SIG-M5 (cell line): ENCODE data around the gene STX8.

Experiments used
- DNase-seq: peaks from one replicate; lab custom pipeline; 2025; lab: John Stamatoyannopoulos, UW

STX8 gene

DNA sequence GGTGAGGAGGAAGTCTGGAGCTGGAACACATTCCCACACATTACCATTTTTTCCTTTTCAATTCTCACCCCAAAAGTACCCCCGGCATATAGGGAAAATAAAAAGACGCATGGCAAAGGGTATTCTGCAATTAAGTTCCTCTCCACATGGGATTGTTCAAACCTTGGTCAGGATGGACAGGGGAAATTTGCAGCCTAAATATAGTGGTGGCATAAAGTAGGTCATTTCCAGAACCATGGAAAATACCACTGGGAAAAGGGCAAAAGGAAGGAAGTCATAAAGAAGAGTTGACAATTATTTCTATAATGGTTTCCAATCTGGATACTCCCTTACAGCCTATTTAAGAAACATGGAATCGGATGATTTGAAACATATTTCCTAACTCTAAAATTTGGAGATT is 135.8 kb downstream of the STX8 start:
- no peak for DNase-seq

DNA sequence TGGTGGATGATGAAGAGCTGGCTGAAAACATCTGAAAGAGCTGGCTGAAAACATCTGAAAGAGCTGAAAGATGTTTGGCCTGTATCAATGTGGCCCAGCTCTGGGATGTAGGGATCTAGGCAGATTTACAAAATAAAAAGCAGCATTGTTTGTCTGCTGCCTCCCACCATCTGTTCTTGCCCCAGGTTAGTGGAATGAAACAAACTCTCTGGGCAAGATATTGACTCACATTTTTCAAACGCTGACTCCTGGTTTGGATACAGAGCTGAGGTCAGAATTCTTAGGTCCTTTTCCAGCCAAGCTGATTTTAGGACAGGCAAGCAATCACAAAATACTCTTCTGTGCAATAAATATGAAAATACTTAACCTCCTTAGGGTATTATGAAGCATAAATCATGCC is 139.0 kb downstream of the STX8 start:
- no peak for DNase-seq

DNA sequence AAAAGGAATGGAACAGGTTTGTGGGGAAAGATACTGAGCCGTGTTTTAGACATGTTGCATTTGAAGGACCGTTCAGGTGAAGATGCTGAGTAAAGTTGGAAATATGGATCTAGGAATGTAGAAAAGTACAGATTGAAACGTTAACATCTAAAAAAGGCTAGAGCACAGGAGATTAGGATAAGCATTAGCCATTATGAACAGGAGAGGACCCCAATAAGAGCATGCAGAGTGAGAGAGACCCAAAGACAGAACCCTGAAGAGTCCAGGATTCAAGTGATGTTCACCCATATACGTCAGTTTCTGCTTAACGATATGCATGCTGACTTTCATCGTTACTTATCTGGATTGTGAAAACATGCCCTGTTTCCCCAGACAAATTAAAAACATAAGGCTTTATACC is 140.5 kb downstream of the STX8 start:
- no peak for DNase-seq

DNA sequence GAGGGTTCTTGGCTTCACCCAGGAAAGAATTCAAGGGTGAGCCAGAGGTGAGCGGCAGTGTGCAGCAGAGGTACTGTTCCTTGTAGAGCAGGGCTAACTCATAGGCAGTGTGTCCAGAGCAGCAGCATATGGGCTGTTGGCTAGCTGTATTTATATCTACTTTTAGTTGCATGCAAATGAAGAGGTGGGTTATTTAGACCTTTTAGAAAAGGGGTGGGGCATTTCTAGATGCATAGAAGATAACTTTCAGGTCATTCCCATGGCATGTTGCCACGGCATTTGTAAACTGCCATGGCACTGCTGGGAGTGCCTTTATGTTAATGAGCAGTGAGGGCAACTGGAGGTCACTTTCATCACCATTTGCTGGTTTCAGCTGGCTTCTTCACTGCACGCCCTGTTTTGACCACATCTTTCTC is 141.0 kb downstream of the STX8 start:
- no peak for DNase-seq

DNA sequence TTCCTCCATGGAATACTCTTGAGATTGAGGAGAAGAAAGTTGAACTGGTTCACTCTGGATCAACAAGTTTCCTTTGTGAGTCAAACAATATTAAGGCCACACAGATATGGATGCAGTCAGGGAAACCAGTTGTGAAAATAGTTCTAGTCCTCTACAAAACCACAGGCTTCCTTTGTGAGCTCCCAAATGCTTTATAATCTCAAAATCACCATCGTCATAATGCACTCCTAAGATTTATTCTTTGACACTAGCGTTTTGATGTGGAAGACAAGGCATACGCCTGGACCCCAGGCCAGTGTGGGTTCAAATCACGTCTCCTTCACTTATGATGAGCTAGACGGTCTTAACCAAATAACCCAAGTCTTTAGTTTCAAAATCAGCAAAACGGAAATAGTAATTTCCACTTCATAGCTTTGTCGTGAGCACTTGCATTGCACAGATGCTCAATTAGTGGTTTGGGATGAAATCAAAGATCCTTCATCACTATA is 142.6 kb downstream of the STX8 start:
- DNase-seq: no peak

DNA sequence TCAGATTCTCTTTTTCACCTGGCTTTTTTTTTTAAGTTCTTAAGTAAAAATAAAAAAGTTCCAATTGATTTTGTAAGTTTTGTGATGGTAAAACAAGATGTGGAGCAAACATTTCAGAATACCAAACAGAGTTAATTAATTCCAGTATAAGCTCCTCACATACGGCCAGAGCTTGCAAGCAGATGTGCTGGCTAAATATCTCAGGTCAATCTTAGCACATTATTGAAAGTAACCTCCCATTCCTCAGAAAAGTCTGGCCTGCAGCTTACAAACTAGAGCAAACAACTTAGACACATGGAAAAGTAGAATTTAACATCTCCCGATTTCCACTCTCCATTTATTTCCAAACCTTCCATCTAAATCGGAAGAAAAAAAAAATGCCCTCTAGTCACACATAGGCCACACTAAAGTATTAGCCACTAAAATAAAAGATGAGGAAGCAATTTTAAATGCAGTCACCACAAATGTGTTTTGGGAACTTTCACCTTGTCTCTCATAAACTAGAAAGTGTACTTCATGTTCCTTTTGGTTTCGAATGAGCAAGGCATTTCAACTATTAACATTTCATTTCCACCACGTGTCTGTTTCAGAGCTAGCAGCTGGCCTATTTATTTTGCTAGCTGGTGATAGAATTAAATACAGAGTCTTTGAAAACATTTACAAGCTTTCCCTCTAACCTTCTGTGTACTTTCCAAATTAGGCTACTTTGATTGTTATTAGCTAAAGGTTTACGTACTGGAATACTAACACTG is 143.3 kb downstream of the STX8 start:
- no peak for DNase-seq

DNA sequence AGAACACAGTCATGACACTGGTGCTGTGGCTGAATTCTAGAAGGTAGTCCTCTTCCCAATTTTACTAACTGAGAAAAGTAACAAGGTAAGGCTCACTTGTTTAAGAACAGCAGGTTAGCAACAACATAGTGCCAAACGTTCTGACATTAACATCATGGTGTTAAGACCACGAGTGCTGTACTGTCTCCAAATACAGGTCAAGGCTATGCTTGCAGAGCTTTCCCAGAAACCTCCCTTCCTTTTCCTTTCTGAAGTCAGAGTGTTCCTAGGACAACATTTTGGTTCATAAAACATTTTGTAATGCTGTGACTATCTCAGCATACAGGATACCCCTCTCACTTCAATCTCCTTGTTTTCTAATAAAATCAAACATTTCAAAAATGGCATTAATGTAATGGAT is 144.0 kb downstream of the STX8 start:
- no peak for DNase-seq

DNA sequence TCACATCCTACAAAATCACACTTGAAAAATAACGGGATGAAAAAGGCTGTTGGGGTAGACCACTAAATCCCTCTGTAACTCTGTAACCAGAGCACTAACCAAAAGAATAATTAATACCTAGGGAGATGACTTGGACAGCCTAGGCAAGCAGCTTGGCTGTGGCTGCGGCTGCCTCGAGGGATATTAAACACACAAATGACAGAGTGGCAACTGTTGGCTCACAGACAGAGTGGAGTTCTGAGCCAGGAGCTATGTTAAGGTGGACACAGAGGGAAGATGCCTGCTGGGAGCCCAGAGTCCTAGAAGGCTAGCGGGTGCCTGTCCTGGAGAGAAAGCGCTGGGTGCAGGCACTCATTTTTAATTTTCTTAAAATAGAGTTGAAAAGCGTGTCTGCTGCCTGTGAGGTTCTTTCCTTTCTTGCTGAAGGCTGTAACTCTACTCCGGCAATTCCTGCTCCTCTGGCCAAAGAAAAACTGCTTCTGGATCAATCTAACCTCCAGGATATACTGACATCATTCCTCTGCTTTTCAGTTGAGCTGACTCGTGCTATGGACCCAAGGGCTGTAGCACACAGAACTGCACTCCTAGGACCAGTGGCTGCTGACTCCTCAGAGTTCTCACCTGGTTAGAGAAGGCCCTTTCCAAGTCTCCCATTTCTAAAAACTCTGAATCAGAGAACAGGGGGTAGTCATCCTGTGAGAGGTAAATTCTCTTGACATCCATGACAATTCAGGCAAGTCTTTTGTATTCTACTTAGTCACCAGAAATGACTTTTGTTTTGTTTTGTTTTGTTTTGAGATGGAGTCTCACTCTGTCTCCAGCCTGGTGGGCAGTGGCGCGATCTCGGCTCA is 147.9 kb downstream of the STX8 start:
- DNase-seq: no peak

DNA sequence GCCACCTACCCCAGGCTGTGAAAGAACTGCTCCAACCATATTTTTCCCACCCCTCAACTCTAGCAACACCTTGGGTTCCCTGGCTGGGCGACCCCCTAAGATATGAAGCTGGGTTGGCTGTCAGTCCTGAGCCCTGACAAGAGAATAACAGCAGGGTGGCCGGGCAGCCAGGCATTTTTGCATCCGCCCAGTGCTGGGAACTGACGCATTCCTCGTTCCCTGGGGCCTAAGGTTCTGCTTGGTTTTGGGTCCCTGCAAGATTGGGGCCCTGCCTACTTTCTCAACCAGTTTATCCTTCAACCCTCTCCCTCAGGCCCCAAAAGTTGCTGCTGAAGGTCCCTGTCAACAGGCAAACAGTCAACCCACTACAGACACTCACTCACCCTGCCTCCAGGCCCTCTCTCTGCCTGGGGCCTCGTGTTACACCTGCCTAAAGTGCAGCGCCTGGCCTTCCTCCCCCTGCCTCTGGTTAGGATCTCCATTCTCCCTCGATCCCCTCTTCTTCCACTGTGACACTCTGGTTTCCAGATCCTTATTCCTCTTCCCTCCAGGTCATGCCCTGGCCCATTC is 151.5 kb downstream of the STX8 start:
- no peak for DNase-seq

DNA sequence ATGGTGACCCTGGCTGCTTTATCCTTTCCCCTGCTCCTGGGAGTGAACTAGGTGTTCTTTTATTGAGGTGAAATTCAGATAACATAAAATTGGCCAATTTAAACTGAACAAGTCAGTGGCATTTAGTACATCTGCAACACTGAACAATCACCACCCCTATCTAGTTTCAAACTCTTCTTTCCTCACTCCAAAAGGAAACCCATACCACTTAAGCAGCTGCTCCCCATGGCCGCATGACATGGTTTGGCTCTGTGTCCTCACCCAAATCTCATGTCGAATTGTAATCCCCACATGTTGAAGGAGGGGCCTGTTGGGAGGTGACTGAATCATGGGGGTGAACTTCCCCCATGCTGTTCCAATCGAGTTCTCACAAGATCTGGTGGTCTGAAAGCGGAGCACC is 154.1 kb downstream of the STX8 start:
- no peak for DNase-seq

DNA sequence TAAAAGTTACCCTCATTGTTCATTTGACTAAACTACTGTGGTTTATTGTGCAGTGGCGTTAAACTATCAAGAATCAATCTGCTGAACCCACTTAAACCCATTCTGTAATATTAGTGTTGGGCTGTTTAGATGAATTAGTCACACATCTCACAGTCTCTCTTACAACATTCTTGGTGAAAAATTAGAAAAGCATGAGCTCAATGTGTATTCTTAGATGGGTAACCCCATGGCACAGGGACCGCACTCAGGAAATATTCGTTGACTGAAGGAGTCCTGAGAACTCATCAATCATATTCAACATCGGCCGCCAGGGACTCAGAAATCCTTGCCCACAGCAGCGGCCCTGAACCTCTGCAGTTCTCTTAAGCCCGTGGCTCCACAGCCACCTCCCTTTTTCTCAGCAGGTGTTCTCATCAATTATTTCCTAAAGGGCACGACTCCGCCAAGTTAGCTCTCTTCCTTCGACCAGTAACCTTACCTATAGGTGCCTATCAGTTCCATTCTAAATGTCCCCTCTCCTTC is 155.6 kb downstream of the STX8 start:
- no peak for DNase-seq

DNA sequence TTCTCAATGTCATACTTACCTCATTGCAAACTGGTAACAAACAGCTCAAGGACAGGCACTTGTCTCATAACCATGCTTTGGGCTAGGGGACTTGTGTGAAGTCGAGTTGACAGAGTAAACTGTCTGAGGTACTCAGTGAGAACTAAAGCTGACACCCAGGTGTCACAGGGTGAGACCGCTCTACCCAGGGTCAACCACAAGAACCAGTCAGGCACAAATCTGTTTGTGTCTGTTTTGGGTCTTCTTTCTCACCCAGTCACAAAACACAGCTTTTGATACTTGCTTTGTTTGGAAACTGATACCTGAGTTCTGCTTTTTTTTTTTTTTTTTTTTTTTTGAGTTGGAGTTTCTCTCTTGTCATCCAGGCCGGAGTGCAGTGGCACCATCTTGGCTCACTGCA is 161.1 kb downstream of the STX8 start:
- DNase-seq: no peak

DNA sequence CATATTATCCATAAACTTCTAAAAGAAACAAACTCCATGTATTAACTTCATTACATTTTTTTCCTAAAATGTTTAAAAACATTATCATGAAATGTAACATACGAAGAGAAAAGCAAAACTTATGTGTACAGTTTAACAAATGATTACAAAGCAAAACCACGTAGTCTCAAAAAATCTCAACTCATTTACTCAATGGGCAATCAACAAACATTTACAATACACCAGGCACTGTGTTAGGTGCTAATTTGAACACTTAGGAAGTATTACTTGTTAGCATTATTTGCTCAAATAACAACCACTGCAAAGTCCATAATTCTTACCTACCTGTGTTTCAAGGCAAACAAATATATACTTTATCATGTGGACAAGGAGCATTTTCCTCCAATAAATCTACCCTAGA is 164.9 kb downstream of the STX8 start:
- no peak for DNase-seq

DNA sequence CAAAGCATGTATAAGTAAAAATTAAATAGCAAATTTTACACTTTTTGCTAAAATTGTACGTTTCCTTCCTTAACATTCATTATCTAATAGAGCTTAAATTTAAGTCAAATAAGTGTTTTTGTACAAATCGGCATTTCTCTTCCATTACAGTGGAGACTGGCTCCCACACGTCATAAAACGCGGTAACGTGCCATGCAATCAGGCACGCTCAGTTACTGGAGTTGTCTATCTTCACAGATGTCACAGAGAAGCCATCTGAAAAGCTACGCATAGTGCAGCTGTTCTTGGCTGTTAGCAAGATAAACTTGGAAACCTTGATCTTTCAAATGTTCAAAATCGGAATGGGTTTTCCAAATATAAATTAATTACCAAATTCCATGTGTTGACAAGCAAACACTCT is 165.3 kb downstream of the STX8 start:
- DNase-seq: no peak

DNA sequence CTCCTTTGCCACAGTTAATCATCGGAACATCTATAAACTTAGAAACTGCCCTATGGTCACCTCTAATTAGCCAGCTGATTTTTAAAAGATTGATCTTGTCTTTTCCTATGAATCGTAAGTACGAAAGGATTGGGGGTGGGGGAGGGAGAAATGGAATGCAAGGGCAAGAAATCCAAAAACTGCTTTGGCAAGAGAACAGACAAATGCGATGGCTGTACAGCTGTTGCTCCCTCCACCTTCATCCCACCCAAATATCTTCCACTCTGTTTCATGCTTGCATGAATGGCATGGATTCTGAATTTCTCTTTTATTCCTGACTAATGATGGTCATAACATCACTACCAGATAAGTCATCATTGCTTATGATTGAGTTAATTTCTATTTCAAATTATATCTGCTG is 165.7 kb downstream of the STX8 start:
- DNase-seq: no peak

DNA sequence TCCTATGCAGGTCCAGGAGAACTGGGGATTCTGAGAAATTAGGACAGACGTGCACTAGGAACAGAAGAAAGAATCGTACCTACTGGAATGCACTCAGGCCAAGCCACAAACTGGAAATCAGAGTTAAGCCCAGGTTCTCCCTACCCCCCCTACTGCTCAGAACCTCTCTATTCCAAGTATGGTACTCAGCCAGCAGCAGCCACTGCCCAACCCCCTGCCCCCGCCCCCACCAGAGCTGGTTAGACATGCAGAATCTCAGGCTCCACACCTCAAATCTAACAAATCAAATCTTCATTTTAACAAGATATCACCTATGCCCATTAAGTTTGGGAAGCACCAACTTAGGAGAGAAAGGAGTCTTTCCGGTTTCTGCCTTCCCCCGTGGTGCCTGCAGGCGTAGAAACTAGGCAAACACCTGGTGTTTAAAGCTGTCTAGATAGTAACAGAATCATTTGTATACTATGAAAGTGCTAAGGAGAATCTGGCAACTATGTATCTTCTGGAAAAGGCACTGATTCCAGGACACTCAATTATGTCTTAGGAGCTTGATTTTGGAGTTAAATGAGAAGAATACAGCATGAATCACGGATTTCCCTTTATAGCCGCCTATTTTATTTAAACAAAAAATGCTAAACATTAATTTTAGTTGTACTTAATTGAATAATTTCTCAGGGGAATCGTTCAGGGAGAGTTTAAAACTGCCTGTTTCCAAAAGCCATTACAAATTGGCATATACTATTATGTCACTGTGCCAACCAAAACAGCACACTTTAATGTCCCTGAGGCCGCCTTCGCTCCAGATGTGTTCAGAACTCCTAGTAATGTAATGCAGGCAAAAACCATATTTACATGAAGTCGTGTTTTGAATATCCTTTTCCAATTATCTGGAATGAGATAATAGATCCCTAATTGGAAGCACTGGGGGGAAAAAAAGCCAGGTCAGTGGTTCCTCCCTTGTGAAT is 166.5 kb downstream of the STX8 start:
- no peak for DNase-seq

DNA sequence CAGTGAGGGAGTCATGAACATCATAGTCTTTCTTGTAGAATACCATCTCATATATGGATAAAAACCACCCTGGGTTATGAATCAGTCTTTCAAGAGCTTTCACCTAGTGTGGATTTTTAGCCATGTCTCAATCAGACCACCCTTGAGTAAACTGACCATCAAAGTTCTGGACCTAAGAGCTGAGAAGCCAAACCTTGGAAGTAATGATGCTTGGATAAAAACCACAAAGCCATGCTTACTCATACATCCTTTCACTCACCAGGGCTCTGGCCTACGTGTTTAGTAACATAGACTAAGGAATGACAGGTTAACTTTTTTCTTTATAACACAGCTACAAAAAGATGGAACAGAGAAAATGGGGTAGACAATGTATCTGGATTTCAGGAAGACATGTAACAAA is 167.2 kb downstream of the STX8 start:
- DNase-seq: no peak

DNA sequence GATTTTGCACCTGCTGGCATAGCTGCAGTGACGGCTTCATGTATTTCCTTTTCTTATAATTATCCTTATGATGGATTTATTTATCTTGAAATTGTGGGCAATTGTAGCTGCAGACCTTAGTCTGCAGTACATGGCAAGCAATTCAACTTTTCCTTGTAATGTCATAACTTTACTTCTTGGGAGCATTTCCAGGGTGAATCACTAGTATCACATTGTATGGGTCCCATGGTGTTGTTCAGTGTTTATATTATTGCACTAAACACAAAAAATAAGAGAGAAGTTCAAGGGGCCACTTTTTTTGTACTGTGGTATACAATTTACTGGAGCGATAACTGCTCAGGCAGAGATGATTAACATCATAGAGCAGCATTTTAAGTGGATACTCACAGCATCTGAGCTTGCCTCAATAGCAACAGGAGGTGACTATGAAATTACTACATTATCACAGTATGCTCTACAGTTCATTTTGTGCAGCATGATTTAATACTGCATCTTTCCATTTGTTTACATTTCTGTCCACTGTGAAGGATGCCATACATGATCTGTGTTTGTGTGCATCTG is 169.5 kb downstream of the STX8 start:
- no peak for DNase-seq

DNA sequence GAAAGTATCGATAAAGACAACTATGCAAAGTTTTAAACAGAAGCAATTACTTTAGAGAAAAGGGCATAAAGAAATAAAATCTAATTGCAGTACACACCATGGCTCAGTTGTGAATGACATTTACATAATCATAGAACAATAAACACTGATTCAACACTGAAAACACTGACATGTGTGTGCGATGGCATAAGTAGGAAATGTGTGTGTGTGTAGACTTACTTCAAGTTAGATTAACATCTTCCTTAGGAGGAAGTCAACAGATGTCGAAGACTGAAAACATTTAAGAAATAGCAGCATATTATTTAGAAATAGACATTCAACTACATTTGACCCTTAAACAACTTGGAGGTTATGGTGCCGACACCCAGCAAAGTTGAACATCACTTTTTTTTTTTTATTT is 172.4 kb downstream of the STX8 start:
- no peak for DNase-seq

DNA sequence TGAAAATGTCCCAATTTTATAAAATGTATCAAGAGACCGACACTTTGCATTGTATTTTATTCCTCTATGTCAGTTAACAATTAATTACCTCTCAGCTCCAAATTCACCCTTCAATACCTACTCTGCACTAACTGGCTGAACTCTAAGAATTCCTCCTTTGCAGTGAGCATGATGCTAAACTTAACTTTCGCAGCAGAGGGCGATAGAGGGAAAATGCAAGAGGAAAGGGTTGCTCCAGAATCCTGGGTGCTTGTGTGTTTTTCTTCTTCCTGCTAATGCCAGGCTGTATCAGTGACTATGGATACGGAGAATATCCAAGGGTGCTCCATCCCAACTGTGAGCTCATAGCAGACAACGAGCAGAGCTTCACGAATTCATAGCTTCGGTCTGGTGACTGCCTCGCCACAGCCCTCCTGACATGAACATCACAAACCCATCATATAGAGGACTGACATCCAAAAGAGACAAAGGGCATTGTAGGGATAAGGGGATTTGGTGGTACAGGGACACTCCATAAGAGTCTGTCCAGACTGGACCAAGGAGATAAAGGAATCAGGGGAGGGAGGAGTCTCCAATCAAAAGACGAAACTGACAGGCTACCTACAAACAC is 172.9 kb downstream of the STX8 start:
- no peak for DNase-seq

DNA sequence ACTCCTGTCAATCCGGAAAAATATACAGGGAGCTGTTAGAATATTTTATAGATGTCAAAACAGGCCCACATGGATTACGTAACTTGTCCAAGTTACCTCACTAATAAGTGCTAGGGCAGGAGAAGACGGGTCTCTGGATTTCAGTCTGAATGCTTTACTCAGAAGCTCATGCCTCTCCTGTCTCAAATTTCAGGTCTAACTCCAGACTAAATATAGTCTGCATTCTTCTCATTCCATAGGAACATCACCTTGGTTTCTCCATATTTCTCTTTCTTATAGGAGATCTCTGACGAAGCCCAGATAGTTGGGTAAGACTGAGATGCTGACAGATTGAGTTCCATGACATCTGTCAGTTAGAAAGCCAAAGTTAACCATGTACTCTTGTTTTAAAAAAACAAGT is 174.2 kb downstream of the STX8 start:
- no peak for DNase-seq
